Measurements from ENCODE around the gene TBC1D21.

The TBC1D21 gene

DNA sequence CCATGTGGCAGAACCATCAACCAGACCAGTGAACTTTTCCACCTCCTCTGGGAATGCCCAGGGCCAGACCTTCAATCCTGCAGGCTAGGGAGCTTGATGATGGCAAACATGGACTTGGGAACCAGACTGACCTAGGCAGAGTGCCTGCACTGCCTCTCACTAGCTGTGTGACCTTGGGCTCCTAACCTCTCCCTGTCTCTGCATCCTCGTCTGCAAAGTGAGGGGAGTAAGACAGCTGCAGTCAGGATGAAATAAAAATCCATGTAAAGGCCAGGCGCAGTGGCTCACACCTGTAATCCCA, 35.4 kb downstream of the TBC1D21 start:
- no peak for DNase-seq (ENCODE audit: low read depth)

DNA sequence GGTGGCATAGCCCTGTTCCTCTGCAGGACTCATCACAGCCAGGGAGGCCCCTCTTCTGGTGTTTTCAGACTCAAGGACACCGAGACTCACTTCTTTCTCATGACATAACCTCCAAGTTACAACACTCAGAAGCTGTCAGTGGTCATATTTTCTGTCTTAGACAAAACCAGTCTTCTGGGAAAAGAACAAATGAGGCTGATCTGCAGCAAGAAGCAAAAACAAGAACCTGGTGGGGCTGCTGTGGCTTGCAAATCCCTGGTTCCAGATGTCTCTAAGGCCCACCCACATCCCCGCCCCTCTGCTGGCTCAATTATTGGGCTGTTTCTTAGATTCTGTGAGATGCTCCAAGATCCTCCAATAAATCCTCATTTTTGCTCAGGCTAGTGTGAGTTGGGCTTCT, 36.3 kb downstream of the TBC1D21 start:
- DNase-seq (ENCODE audit: low read depth): no peak

DNA sequence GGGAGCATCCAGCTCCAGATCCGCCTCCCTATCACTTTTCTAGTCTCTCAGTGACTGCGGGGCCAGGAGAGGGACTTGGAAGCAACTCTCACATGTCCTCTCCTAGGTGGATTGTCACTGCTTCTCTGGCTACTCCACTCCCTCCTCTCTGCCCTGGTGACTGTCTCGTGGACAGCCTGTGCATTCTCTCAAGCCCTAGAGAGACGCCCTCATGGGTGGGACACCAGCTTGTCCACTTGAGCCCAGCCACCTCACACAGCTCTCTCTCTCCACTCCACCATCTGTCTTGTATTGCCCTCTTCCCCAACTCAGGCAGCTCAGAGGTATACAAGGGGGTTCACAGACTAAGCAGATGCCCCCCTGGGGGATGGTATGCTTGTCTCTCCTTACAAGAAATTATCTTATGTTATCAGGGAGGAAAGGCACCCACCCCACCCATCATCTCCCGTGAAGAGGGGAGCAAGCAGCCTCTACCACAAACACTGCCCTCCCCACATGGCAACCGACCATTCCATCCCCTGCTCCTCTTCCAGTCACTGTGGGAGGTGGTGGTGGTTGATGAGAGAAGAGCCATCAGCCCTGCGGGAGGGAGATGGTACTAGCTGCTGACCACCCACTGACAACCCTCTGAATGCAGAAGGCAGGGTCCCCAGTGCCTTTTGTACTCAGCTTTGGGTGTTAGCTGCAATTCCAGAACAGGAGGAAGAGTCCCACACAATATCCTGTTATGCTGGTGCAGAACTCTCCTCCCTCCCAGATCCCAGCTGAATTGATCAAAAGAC, 37.3 kb downstream of the TBC1D21 start:
- DNase-seq (ENCODE audit: low read depth): no peak

DNA sequence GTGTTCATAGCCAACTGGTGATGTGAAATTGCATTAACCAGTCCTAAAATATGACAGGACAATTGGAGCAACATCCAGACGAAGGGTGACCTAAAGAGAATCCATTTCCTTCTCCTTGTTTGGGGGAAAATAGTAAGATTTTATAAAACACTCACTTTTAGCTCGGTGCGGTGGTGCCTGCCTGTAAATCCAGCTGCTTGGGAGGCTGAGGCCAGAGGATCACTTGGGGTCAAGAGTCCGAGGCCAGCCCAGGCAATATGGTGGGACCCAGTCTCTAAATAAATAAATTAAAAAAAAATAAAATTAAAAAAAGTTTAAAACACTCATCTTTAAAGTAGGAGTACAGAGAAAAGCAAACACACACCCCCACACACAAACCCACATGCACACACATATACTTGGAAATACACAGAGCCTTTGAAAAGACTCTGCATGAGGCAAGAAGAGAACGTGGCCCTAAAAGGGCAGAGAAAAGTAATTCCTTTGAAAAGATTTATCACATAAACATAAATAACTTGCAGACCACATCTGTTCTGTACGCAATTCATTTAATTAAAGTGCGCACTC, 38.7 kb downstream of the TBC1D21 start:
- no peak for DNase-seq (ENCODE audit: low read depth)

DNA sequence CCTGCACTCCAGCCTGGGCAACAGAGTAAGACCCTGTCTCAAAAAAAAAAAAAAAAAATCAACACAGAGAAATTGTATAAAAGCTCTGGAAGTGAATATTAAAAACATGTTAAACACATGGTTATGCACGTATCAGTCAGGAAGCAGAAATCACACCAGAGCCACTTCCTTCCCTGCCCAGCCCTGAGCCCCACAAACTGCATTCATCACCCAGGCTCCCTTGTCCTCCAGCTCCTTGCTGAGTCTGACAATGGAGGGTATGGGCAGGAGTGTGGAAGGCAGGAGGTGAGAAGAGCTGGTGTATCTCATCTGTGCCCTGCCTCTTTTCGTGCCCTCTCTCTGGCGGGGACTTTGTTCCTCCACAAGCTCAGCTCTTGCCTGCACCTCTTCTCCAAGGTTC, 40.8 kb downstream of the TBC1D21 start:
- no peak for DNase-seq (ENCODE audit: low read depth)

DNA sequence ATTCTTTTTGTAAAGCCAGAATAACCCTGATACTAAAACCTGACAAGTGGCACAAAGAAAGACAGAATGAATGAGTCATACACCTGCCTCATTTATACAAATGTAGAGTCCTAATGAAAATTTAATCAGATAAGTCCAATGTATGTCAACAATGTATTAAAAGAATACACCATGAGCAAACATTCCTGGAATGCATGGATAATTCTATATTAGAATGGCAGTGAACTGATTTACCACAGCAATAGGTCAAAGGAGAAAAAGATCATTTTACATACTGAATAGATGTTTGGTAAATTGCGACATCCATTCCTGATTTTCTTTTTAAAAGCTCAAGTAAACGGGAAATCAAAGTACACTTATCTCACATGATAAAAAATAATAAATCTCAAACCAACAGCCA, 41.7 kb downstream of the TBC1D21 start:
- DNase-seq (ENCODE audit: low read depth): peak; percentile 49

DNA sequence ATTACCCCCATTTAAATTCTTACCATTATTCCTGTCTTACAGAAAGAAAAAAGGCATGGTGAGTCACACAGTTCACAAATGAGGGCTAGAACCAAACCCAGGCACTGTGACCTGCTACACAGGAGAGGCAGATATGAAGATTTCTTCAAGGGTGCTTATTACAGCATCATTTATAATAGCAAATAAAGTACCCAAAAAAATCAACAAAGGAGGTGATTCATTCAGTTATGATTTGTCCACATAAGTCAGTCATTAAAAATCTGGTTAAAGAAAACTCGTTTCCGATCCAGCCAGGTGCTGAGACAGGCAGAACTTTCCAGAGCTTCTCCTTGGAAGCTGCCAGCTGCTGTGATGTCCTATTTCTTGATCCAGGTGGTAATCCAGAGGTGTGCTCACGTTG, 45.4 kb downstream of the TBC1D21 start:
- DNase-seq (ENCODE audit: low read depth): no peak

DNA sequence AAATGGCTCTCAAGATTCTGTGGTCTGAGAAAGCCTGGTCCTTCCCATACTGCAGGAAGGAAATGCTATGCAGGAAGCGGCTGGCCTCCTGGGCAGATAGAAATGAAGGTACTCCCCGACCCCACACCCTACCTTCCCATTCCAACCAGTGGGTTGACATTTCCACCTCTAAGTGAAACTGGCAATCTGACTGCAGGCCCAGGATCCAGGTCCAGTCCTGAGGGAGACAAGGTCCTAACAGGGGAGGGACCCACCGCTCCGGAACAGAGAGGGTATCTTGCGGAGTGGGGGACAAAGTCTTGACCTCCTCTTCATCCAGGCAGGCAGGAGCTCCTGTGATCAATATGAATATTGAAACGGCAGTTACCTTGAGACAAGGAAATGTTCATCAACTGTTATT, 46.3 kb downstream of the TBC1D21 start:
- no peak for DNase-seq (ENCODE audit: low read depth)

DNA sequence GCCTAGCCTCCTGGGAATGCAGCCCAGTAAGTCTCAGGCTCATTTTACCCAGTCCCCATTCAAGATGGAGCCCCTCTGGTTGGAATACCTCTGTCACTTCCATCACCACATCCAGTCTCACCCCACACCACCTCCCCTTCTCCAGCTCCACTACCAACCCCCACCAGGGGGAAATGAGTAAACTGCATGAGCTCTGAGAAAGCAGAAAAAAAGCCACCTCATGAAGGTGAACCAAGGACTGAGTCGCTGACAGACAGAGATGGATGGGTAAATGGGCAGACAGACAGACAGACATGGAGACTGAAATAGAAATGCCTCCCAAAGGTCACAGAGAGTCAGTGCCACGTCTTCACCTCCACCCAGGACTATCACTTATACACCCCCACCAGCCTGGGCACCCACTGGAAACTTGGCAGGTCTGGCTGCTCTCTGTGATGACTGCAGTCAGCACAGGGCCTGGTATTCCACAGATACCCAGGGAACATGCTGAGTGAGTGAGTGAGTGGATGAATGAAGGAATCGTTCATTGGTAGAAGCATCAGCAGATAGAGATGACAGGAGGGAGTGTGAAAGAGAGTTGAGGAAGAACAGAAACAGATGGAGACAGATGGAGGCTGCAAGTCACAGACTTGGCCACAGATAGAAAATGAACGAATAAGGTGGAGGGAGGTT, 48.0 kb downstream of the TBC1D21 start:
- peak; percentile 37 for DNase-seq (ENCODE audit: low read depth)

DNA sequence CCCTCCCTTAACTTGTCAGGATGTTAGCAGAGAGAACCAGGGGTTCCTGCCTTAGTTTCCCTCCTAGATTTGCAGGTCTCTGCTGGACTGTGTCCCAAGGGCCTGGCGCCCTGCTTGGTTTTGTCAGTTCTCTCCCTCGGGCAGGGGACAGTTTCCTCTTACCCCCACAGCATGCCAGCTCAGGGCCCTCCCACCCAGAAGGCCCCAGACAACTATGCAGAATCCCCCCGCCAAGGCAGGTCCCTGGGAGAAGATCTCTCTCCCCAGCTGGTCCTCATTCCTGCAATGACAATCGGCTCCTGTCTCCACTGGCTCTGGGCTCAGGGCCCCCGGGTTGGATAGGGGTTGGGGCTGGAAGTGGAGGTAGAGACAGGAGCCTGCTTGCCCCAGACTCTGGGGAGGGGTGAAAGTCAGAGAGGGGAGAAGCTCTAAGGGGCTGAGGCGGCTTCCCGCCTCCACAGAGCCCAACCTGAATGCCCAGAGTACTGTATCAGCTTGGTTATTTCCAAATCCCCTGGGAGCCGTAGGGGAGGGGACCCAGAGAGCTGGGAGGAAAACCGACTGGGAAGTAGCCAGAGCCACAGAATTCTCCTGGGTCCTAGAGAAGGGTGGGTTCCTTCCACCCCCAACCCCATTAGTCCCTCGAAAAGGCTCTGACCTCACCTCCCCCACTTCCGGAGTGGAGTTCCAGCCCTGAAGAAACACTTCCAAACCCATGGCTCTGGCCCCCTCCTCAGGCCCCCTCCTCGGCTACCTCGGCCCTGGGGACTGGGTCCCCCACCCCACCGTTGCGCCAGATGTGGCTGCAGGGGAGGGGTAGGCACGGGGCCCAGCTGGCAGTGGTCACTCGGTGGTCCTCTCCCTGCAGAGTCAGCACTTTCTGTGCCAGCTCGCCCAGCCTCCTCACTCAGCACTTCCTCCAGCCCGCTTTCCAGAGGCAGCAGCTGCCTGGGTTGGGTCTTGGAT, 49.1 kb downstream of the TBC1D21 start:
- peak; percentile 34 for DNase-seq (ENCODE audit: low read depth)

DNA sequence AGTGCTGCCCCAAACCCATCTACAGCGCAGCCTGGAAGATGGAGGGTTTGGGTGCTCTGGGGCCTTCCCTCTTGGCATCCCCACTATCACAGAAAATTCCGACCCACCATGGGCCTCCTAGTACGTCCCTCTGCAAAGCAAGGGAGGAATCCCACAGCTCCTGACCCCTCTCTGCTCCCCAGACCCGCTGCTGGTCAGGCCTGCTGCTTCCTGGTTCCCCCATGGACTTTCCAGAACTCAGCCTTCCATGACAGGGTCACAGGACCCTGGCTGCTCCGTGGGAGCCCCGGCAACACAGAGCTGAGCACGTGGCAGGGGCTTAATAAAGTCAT, 49.8 kb downstream of the TBC1D21 start:
- no peak for DNase-seq (ENCODE audit: low read depth)

DNA sequence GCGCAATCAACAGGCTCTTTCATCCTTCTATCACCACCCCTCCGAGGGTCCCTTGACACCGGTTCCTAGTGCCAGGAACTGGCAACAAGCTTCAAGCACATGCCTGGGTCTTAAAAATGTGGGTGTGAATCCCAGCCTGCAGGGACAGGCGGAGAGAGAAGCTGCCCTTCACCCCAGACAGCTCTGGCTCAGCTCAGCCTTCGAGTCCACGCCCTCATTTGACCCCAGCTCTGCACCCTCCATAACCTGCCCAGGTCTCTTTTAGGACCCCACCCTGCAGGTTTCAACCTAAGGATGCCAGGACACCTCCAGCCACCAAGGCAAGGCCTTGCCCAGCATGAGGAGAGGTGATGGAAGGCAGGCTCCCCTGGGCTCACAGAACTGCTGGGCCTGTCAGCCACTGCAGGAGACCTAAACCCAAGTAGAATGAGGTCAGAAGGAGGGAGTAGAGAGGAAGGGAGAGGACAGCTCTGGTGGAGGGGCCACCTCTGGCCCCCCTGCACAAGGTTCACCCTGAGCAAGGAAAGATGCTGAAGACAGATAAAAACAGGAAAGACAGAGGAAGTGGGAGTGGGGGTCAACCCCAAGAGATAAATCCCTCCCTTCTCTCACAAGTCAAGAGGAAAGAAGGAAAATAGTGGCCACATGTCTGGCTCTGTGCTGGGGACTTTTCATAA, 50.3 kb downstream of the TBC1D21 start:
- no peak for DNase-seq (ENCODE audit: low read depth)

DNA sequence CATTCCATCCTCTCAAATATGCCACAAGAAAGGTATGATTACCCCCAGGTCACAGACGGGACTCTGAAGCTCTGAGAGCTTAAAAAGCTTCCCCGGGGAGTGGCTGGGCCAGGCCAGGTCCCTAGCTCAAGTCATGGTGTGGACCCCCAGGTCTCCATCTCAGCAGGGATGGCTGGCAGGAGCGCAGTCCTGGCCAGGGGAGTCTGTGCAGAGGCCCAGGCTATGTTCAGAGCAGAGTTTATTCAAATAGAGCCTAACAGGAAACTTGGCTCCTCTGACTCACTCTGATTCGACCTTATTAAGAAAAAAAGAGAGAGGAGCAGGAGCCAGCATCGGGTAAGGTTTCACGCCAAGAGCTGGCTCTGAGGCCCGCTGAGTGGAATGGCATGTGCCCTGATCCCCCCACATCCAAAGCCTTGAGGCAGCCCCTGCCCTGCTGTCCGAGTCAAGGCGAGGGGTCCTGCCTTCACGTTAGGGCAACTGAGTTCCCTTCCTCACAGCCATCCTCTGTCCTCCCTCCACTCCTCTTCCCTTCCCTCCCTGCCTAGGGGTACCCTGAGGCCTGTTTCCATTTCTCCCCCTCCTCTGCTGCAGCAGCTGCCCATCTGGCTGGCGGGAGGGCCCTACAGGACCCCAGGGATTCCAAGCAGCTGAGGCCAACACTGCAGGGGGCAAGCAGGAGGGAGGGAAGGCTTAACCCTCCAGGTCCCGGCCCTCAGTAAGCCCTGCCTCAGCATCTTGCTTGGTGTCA, 51.0 kb downstream of the TBC1D21 start:
- peak; percentile 93 for DNase-seq (ENCODE audit: low read depth)

DNA sequence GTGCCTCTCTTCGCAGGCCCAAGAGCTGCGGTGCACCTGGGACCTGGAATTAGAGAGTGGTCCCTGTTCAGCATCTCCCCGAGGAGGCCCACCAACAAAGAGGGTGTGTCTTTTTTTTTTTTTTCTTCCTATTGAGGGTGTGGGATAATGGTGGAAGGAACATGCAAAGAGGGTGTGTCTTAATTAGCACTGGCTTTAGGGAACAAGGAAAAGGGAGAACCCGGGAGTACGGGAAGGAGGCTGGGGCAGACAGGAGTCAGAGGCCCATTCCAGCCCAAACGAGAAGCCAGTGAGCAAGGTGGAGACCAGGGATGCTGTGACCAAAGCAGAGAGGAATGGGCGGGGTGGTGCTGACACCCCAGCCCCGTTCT, 52.5 kb downstream of the TBC1D21 start:
- DNase-seq (ENCODE audit: low read depth): no peak

DNA sequence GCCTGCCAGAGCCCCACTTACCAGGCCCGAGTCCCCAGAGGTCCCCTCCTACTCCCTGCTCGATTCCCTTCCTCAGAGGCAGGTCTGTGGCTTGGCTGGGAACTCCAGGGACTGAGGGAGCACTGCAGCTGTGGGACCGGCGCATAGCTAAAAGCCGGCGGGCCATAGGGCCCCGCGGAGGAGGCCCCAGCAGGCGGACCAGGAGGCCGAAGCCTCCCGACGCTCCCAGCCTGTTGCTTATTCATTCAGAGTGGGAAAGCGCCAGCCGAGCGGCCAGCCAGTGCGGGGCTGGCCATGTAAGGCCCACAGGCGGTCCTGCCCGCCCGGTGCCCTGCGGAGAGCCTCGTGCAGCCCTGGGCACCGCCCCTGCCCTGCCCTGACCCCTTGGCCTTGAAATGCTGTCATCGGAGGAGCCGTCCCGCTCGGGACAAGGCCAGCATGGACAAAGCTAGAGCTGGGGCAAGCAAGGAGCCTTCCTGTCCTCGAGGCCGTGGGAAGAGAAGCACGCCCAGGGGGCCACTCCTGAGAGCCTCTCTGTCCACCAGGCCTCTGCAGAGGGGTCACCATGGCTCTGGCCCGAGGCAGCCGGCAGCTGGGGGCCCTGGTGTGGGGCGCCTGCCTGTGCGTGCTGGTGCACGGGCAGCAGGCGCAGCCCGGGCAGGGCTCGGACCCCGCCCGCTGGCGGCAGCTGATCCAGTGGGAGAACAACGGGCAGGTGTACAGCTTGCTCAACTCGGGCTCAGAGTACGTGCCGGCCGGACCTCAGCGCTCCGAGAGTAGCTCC, 53.0 kb downstream of the TBC1D21 start, which contains the start of gene LOXL1:
Gene LOXL1 (plus strand): TSS at position 244 of the 784 bp plus-strand sequence. CDS start 322 bp downstream, at position 566.
- DNase-seq (ENCODE audit: low read depth): peak; percentile 87

DNA sequence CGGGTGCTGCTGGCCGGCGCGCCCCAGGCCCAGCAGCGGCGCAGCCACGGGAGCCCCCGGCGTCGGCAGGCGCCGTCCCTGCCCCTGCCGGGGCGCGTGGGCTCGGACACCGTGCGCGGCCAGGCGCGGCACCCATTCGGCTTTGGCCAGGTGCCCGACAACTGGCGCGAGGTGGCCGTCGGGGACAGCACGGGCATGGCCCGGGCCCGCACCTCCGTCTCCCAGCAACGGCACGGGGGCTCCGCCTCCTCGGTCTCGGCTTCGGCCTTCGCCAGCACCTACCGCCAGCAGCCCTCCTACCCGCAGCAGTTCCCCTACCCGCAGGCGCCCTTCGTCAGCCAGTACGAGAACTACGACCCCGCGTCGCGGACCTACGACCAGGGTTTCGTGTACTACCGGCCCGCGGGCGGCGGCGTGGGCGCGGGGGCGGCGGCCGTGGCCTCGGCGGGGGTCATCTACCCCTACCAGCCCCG, 53.7 kb downstream of the TBC1D21 start:
- DNase-seq (ENCODE audit: low read depth): peak; percentile 65

DNA sequence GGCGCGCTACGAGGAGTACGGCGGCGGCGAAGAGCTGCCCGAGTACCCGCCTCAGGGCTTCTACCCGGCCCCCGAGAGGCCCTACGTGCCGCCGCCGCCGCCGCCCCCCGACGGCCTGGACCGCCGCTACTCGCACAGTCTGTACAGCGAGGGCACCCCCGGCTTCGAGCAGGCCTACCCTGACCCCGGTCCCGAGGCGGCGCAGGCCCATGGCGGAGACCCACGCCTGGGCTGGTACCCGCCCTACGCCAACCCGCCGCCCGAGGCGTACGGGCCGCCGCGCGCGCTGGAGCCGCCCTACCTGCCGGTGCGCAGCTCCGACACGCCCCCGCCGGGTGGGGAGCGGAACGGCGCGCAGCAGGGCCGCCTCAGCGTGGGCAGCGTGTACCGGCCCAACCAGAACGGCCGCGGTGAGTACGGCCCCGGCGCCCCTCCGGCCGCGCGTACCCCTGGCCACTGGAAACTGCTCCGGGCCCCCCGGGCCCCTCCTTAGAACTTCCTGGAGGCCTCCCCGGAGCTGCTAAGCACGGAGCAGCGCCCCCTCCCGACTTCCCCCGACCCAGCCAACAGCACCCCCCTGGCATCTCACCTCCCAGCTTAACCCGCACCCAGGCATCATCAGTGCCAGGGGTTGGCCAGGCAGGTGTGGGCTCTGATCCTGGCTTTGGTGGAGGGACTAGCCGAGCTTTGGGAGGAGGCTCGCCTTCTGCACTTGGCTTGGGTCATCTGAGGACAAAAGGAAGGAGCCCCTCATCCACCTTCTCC, 54.3 kb downstream of the TBC1D21 start:
- peak; percentile 69 for DNase-seq (ENCODE audit: low read depth)

DNA sequence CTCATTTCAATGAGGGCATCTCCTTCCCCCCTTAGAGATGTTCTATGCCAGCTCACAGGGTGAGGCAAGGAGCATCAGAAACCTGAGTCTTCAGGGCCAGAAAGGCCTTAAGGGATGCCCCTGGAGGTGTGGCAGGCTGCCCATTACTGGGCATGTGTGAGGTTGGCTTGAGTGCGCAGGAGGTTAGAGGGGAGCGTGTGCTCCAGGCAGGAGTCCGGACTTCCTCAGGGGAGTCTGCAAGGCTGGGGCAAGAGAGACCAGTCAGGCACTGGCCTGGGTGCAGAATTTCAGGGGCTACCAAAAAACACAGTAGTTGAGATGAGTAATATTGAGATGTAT, 54.8 kb downstream of the TBC1D21 start:
- DNase-seq (ENCODE audit: low read depth): peak; percentile 26

DNA sequence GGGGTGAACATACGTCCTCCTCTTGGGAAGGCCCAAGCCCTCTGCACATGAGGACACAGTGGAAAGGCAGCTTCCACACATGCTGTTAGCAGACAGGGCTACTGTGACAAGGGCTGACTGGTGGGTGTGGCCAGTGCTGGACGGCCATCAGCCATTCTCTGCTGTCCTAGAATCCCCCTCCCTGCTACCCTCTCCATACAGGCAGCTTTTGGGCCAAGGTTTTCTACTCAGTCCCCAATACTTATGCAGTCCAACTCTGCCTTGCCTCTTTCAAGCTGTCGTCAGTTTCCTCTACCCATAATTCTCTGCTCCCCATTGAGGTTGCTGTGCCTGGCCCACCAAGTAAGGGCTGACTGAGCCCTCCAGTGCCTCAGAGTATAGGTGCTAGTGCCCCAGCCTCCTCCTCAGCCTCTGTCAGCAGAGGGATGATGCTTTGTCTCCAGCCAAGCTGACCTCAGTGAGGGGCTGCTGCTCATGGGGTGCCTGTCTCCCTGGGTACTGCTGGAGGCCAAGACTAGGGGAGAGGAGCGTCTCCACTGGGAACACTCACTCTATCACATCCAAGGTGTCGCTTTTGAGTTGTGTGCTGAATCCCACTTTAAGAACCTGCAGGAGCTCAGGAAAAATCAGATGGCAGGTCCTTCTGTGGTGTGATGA, 55.7 kb downstream of the TBC1D21 start:
- no peak for DNase-seq (ENCODE audit: low read depth)

Measured in ELR (cell line).